HG03378 (cell line): ENCODE results near the gene SLC22A1.
"Not testable (repeated sequence)": the region's sequence is repeated elsewhere in the genome, so short reads cannot be mapped to it uniquely, and the experiment has no call there.

Experiments used
- ATAC-seq: cut with Tn5 transposase; IDR thresholded peaks from one replicate; pipeline ENCODE4 v1.9.1; 2021; ENCODE audit warnings: mild to moderate bottlenecking, moderate library complexity; ENCODE audit not compliant: unreplicated experiment

SLC22A1 gene

GRCh38 chr6:160121981-160122380 lies 366 bp downstream of the SLC22A1 start:
- ATAC-seq: no peak

DNA sequence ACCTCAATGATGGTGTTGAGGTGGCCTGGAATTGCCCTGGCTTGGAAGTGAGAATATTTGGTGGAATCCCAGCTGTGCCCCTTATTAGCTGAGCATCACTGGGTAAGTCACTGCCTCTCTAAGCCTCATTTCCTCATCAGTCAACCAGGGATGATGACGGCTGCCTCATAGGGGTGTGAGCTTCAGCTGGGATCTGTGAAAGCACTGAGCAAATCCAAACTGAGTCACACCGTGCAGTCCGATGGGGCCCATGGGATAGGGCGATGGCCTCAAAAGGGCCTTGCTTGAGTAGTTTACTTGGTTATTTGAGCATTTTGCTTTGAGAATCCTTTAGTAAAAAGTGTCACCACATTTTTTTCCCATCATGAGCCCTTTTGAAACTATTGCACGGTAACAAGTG lies 1.1 kb downstream of the SLC22A1 start:
- no peak for ATAC-seq

DNA sequence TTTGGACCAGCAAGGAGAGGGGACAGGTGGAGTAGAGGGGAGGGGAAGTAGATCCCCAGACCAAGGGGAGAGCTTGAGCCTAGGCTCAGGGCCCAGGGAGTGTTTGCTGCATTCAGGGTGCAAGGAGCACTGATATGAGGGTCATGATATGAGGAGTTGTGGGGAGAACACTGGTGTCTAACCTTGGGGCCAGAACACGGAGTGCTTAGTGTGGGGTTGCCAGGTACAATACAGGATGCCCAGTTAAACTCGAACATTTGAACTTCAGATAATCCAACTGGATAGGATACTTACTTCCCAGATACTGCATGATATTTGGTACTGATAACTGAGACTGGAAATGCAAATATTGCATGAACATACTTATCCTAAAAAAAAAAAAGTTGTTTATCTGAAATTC lies 2.4 kb downstream of the SLC22A1 start:
- no peak for ATAC-seq

GRCh38 chr6:160124605-160125004 lies 3.0 kb downstream of the SLC22A1 start:
- ATAC-seq: no peak

DNA sequence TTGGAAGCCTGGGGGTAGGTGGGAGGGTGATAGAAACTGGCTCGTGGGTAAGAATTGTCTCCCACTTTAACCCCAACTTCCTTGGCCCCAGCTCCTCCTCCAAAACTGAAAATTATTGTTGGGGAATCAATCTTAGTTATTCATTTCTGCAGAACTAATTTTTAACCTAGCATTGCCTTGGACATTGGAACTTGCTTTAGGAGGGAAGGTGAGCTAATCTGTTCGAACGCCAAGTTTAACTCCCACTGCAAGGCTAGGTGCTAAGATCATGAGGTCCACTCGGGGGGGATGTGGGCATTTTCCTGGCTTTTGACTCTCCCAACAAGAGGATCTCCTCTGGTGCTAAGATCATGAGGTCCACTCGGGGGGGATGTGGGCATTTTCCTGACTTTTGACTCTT lies 3.5 kb downstream of the SLC22A1 start:
- not testable (repeated sequence) for ATAC-seq

DNA sequence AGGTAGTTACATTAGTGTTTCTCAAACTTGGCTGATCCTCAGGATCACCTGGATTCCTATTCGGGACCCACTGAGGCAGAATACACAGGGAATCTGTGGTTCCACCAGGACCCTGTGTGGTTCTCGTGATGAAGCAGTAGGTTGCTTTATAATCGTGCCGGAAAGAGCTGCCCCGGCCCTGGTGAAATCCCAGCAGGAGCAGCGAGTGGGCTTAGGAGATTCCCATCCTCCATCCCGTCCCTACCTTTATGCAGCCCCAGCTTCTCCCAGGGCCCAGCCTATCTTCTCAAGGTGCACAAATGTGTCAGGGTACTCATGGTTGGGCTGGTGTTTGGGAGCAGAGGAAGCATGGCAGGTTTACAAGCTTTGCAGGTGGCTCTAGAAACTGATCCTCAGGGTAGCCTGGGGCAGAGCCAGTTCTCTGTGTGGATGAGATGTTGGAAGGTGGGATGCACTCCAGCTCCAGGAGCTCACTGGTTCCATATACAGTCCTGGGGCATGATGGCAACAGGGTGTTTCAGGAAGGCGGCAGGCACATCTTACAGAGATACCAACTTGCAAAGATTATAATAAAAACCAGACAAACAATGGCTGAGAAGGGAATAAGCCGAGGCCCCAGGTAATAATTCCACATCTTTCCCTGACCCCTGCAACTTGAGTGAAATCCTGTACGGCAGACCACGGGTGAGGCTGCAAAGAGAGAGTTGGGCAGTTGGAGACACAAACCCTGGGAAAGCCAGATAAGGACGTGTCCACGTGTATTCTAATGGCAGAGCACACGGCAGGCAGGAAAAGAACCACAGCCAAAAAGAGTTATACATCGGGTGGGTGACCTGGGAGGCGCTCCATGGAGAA lies 5.9 kb downstream of the SLC22A1 start:
- no peak for ATAC-seq

DNA sequence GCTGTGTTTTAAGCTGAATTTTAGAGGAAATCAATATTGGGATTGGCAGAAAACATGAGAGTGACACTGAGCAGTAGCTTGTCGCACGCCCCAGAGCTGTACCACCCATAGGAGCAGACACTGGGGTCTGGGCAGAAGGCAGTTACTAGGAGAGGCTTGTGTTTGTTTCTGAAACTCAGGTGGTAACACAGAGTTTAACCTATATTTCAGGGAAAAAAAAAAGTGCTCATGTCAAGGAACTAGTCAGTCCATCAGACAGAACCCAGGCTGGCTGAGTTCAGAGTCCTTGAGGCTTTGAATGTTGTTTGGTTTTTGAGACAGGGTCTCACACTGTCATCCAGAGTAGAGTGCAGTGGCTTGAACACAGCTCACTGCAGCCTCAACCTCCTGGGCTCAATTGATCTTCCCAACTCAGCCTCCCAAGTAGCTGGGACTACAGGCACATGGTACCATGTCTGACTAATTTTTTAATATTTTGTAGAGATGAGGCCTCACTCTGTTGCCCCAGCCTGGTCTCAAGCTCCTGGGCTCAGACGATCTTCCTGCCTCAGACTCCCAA lies 6.6 kb downstream of the SLC22A1 start:
- ATAC-seq: no peak

DNA sequence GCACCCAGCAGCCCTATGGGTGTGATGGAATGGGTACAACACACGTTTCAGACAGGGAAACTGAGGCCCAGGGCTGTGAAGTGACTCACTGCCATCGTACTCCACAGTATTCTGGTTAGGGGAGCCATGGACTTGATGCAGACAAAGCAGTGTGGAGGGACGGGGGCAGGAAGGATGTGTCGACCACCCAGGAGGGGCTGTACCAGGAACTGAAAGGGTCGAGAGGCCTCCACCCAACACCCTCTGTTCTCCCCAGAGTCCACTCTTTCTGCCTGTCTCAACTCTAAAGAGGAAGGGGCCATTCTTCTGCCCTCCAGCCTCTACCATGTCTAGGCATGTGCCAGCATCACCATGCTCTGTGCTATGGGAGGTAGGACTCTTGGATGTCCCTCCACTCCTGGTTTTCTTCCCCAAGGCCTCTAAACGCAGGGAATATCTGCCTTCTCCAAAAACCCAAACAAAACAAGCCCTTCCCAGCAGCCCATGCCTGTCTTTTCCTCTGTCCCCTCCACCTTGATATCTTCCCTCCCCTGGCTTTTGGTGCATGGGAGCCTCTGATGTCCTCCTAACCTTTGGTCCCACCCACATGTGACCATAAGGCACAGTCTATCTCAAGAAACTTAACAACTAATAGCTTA lies 7.4 kb downstream of the SLC22A1 start:
- ATAC-seq: no peak

- no peak for ATAC-seq
Measured at GRCh38 chr6:160129881-160130615, 8.4 kb downstream of the SLC22A1 start.

- no peak for ATAC-seq
Measured at GRCh38 chr6:160130729-160131484, 9.3 kb downstream of the SLC22A1 start.

GRCh38 chr6:160131636-160132296 lies 10.2 kb downstream of the SLC22A1 start:
- ATAC-seq: no peak

DNA sequence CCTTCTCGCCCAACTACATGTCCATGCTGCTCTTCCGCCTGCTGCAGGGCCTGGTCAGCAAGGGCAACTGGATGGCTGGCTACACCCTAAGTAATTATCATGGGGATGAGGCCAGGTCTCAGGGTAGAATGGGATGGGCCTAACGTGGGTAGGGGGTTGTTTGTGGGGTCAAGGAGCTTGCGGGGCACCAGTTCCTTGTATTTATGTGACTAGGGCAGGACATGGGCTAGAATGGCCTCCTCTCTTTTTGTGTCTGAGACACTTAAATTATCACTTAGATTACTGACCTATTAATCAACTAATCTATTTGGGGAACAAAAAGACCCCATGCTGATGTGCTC lies 10.7 kb downstream of the SLC22A1 start:
- no peak for ATAC-seq

DNA sequence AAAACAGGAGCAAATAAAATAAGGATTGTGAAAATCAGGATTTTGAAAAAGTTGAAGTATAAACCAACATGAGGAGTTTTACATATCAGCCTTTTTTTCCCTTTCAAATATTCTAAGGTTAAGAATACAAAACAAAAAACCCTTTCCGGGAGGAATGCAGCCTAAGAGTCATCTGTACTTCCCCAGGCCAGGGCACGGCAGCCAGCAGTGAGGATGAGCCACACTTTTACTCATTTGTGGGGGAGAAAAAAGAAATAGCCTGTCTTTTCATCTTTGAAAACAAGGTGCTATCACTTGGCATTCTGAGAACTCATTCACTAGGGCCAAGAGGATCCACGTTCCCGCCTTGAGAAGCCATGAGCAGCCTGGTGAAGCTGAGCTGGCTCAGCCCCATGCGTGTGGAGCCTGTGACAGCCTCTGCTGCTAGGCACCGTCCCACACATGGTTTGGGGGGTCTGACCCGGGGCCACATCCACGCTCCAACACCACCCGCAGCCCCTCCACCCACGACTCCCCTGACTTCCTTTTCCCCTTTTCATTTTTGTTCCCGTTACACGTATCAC lies 11.2 kb downstream of the SLC22A1 start:
- ATAC-seq: no peak

DNA sequence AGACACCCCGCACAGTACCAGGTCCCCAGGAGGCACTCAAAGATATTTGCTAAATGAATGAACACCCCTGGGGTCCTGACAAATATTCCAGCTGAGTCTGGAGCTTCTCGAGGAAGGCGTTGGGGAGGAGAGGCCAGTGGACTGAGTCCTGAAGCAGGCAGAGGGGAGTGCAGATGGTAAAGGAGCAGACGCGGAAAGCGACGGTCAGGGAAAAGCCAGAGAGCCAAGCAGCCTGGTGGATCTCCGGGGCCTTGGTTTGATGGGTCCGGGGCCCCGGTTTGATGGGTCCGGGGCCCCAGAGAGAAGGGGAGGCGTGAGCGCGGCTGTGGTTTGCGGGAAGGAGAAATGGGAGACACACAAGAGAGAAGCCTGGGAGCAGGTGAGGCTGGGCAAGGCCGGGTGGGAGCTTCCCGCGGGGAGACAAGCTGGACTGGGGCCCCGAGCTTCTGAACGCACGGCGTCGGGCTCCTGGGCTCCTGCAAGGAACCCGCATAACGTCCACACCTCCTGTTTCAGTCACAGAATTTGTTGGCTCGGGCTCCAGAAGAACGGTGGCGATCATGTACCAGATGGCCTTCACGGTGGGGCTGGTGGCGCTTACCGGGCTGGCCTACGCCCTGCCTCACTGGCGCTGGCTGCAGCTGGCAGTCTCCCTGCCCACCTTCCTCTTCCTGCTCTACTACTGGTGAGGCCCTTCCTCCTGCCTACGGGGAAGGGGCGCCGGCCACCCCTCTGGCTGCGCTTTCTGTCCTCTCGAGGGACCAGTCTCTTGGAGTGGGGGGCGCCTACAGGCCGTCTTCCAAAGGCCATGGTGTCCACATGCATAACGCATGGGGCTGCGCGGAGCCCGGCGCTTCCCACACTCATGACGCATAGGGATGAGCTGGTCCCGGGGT lies 12.1 kb downstream of the SLC22A1 start:
- ATAC-seq: no peak

GRCh38 chr6:160134337-160134751 lies 12.7 kb downstream of the SLC22A1 start:
- ATAC-seq: not testable (repeated sequence)

- ATAC-seq: no peak
Measured at GRCh38 chr6:160134779-160135547, 13.3 kb downstream of the SLC22A1 start.

DNA sequence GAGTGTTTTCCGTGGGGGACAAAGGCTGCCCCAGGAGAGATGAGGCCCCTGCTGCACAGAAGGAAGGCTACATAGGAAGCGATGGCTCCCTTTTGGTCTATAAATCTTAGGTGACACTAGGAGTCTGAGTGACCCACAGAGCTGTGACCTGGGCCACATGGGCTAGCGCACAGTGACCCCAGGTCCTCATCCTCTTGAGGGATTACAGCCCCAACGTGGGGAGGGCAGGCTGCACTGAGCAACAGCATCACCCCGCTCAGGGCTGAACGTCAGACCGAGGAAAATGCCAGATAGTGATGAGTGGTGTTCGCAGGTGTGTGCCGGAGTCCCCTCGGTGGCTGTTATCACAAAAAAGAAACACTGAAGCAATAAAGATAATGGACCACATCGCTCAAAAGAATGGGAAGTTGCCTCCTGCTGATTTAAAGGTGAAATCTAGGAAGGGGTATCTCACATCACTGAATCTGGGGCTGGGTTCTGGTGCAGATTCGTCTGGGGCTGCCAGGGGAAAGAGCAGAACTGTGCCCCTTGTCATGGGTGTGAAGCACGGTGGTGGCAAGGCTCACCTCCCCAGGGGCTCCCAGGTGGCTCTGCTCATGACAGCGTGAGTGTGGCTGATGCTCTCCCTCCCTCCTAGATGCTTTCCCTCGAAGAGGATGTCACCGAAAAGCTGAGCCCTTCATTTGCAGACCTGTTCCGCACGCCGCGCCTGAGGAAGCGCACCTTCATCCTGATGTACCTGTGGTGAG lies 14.5 kb downstream of the SLC22A1 start:
- ATAC-seq: no peak
